K562 (cell line): ENCODE results near the gene NACC1. TPM values are rescaled to one million over a fixed set of nuclear protein-coding genes. Genes with fewer than 3 reads are reported as not detected.

Source experiments
- BCLAF1 ChIP-seq, 2 experiments: fragments of 450-650 bp in 1 of 2; IDR thresholded peaks; 2 replicates each; pipeline ENCODE4 v1.6.1; 2011 to 2017; ENCODE audit warnings: low read depth in 2 of 2, antibody characterized with exemption in 1 of 2, borderline replicate concordance in 1 of 2, low read length in 1 of 2, mild to moderate bottlenecking in 1 of 2, mixed read lengths in 1 of 2; ENCODE audit not compliant: control insufficient read depth in 1 of 2
- CGGBP1 ChIP-seq: fragments of 250-450 bp; sonication (Bioruptor Pico); IDR thresholded peaks from 2 replicates; pipeline ENCODE4 v1.9.0; 2021; ENCODE audit warnings: mild to moderate bottlenecking
- E2F1 ChIP-seq: sonication (generic); formaldehyde crosslinking; IDR thresholded peaks from 2 replicates; pipeline ENCODE4 v1.8.1; 2023; ENCODE audit warnings: mild to moderate bottlenecking, missing genetic modification reagents, moderate library complexity
- FOXJ2 ChIP-seq: fragments of 200-800 bp; sonication (Bioruptor generic); IDR thresholded peaks from 2 replicates; pipeline ENCODE4 v1.6.1; 2016; ENCODE audit warnings: missing genetic modification characterization, missing compliant biosample characterization
- KDM2B ChIP-seq: fragments of 250-450 bp; sonication (Bioruptor Pico); IDR thresholded peaks from 2 replicates; pipeline ENCODE4 v1.8.0; 2021; ENCODE audit warnings: mild to moderate bottlenecking, moderate library complexity
- PHF21A ChIP-seq: fragments of 450-650 bp; IDR thresholded peaks from 2 replicates; pipeline ENCODE4 v1.6.1; 2017; ENCODE audit warnings: low read depth, borderline replicate concordance
- POLR3A ChIP-seq: IDR thresholded peaks from 2 replicates; pipeline ENCODE4 v1.6.1; 2011; ENCODE audit warnings: borderline replicate concordance, mild to moderate bottlenecking, moderate library complexity; ENCODE audit not compliant: insufficient read length, insufficient read depth; ENCODE audit errors: extremely low read depth
- PPARD ChIP-seq: fragments of 250-450 bp; sonication (Bioruptor Pico); IDR thresholded peaks from 2 replicates; pipeline ENCODE4 v1.8.0; 2022; ENCODE audit warnings: inconsistent platforms, mild to moderate bottlenecking, moderate library complexity
- RBM15 ChIP-seq: fragments of 200-400 bp; formaldehyde crosslinking; IDR thresholded peaks from 2 replicates; pipeline ENCODE4 v1.6.1; 2018; ENCODE audit warnings: mild to moderate bottlenecking, low read length, moderate library complexity; ENCODE audit not compliant: insufficient read depth
- RFX7 ChIP-seq: fragments of 250-450 bp; sonication (Bioruptor Pico); IDR thresholded peaks from 2 replicates; pipeline ENCODE4 v1.5.1; 2021; ENCODE audit warnings: mild to moderate bottlenecking
- SLC30A9 ChIP-seq: fragments of 250-450 bp; sonication (Bioruptor Pico); IDR thresholded peaks from 2 replicates; pipeline ENCODE4 v1.8.0; 2022; ENCODE audit warnings: mild to moderate bottlenecking, moderate library complexity
- TSHZ1 ChIP-seq: fragments of 250-450 bp; sonication (Bioruptor Pico); IDR thresholded peaks from 2 replicates; pipeline ENCODE4 v1.4.0; 2020; ENCODE audit warnings: mild to moderate bottlenecking, moderate library complexity
- XRCC4 ChIP-seq: IDR thresholded peaks from one replicate; pipeline ENCODE4 v1.6.1; 2011; ENCODE audit not compliant: insufficient read depth, insufficient read length; ENCODE audit errors: extremely low read depth
- ZNF280B ChIP-seq: fragments of 250-450 bp; sonication (Bioruptor Pico); IDR thresholded peaks from 2 replicates; pipeline ENCODE4 v1.5.1; 2021; ENCODE audit warnings: mild to moderate bottlenecking
- ZNF316 ChIP-seq: fragments of 450-650 bp; IDR thresholded peaks from 2 replicates; pipeline ENCODE4 v1.6.1; 2016
- ZNF347 ChIP-seq: fragments of 450-650 bp; formaldehyde crosslinking; IDR thresholded peaks from 2 replicates; pipeline ENCODE4 v1.4.0; 2020; ENCODE audit warnings: low read depth, mild to moderate bottlenecking, moderate library complexity
- ZNF75A ChIP-seq: fragments of 450-650 bp; formaldehyde crosslinking; IDR thresholded peaks from 2 replicates; pipeline ENCODE4 v1.4.0; 2020; ENCODE audit warnings: mild to moderate bottlenecking
- polyA plus RNA-seq, 8 experiments: library from polyadenylated mRNA; depleted of rRNA in 4 of 8; stranded (reverse) in 5 of 8; unstranded in 3 of 8; fragments of >200 nt; fragmentation: Nextera tagmentation in 2 of 8; fragmentation: Illumina TruSeq in 1 of 8; extraction: Ambion mirVana in 2 of 8; extraction: Trizol in 1 of 8; gene quantifications; 2 replicates each; pipeline versions ENCODE4 v1.2.1 to v1.2.3, GENCODE V29; 2011 to 2014; ENCODE audit warnings: inconsistent platforms in 1 of 8, missing spikeins in 1 of 8
- total RNA-seq, 7 experiments: library from RNA; depleted of rRNA in 6 of 7; stranded (reverse); fragments of >200 nt in 6 of 7; fragmentation: Illumina TruSeq in 2 of 7; extraction: Trizol in 2 of 7; gene quantifications; 2 replicates each; pipeline versions ENCODE4 v1.2.1 to v1.2.3, GENCODE V29; 2011 to 2021; ENCODE audit warnings: low replicate concordance in 1 of 7

The NACC1 gene
- total and polyA plus RNA-seq, 9 of the 15 experiments (the other 6 are each of a cell fraction or from before 2014, with no cell fraction given), result 0.04 to 96.6 (median 25.8) TPM

GRCh38 chr19:13118424-13119193 is 545 bp downstream of the NACC1 start (continued):
- TF ChIP-seq E2F1 (CRISPR knock-in tag) (no peak), ZNF75A (CRISPR knock-in tag) (no peak), CGGBP1 (CRISPR knock-in tag) (no peak), ZNF280B (CRISPR knock-in tag) (no peak), XRCC4 (no peak), ZNF316 (no peak), BCLAF1 (IDR thresholded peaks at IDR 0.05; ENCODE audit: borderline replicate concordance in 1 of 2, control insufficient read depth in 1 of 2, low read depth in 2 of 2, low read length in 1 of 2) (no peak), PPARD (CRISPR knock-in tag) (no peak), FOXJ2 (tag) (no peak), KDM2B (CRISPR knock-in tag) (no peak), RFX7 (CRISPR knock-in tag) (no peak), ZNF347 (CRISPR knock-in tag) (no peak), SLC30A9 (CRISPR knock-in tag) (no peak), RBM15 (no peak), PHF21A (no peak), POLR3A (no peak), TSHZ1 (CRISPR knock-in tag) (no peak)
